ENCODE measurements around the gene PPEF1. TPM values are rescaled to one million over a fixed set of nuclear protein-coding genes. Genes with fewer than 3 reads are reported as not detected.

Gene PPEF1
- total and polyA plus RNA-seq, 9 of the 15 experiments (the other 6 are each of a cell fraction or from before 2014, with no cell fraction given): not detected

DNA sequence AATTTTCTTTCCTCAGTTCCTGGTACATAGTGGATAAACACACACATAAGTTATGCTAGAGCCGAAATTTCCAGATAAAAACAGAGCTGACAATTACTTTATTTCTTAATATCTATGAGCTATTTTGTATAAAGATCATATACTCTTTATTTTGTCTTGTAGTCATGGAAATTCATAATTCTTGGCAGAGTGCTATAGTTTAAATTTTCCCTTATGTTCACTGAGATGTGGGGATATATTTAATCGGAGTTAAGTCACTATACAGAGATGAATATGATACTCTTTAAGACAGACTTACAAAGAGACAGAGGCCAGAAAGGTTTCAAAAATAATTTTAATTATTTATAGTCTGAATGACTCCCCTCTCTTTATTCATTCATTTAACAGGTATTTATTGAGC is 89.7 kb downstream of the PPEF1 start:
- Histone ChIP-seq H3K27ac (ENCODE audit: extremely low read depth, low read depth, low read length) (no peak overlapping the region), H3K4me3 (no peak overlapping the region), H2AFZ (ENCODE audit: low read depth, low read length) (no peak overlapping the region), H3K36me3 (ENCODE audit: control insufficient read depth, insufficient read depth, low read length) (no peaks in the 10 kb centered on the region), H3K79me2 (ENCODE audit: control insufficient read depth, insufficient read depth, low read length) (no peaks in the 10 kb centered on the region), H3K4me2 (ENCODE audit: insufficient read depth, low read length) (no peak overlapping the region), H3K9me3 (replicated peaks; ENCODE audit: control insufficient read depth, insufficient read depth, low read depth, low read length) (no peaks in the 10 kb centered on the region), H3K9ac (ENCODE audit: insufficient read depth in 1 of 2, low read depth in 2 of 2, low read length in 2 of 2) (no peak overlapping the region), H3K27me3 (ENCODE audit: control insufficient read depth in 2 of 2, insufficient read depth in 2 of 2, low read length in 2 of 2) (peaks cover 0 to 10% of the 10 kb centered on the region in 2 experiments; a peak in 1 of 5 replicates), H3K9me1 (ENCODE audit: control insufficient read depth, insufficient read depth, low read length) (no peaks in the 10 kb centered on the region), H3K4me1 (replicated peaks in 1 of 2; ENCODE audit: control insufficient read depth in 2 of 2, insufficient read depth in 2 of 2, low read length in 2 of 2) (no peaks in the 10 kb centered on the region; a peak in 1 of 5 replicates), H4K20me1 (replicated peaks; ENCODE audit: control insufficient read depth, insufficient read depth, low read length) (no peaks in the 10 kb centered on the region)
- in situ Hi-C loops (cut with MboI): no loop called here
- no TSS peak for BruUV-seq (replicated peaks)
- intact Hi-C loops (cut with micrococcal nuclease): no loop called here
- FAIRE-seq (no peak), ATAC-seq (no peak), DNase-seq (ENCODE audit: extremely low read depth in 1 of 4, low spot score in 3 of 4) (no peak)
- CTCF ChIA-PET (ENCODE audit: low intra/inter-chr PET ratio): no interaction called here
- WGBS (ENCODE audit: insufficient coverage, low coverage, missing lambda C conversion rate): 0% methylated on average over 2 of the region's 2 CpGs
- POLR2A ChIA-PET: no interaction called here
- TF ChIP-seq RFX5 (IDR thresholded peaks at IDR 0.05; ENCODE audit: low read depth, low read length) (no peak), SAFB2 (IDR thresholded peaks at IDR 0.05; ENCODE audit: borderline replicate concordance, low read depth, low read length, severe bottlenecking) (no peak), ZNF23 (CRISPR knock-in tag; IDR thresholded peaks at IDR 0.05) (no peak), ZNF224 (CRISPR knock-in tag; IDR thresholded peaks at IDR 0.05) (no peak), YBX1 (IDR thresholded peaks at IDR 0.05) (no peak), CEBPG (CRISPR knock-in tag; IDR thresholded peaks at IDR 0.05) (no peak), CEBPG (tag; conservative IDR thresholded peaks at IDR 0.05 in 1 of 2, IDR thresholded peaks at IDR 0.05 in 1 of 2) (no peak), ARID1B (IDR thresholded peaks at IDR 0.05) (no peak), ZNF561 (CRISPR knock-in tag; conservative IDR thresholded peaks at IDR 0.05) (no peak), KHSRP (IDR thresholded peaks at IDR 0.05) (no peak), SREBF2 (CRISPR knock-in tag; IDR thresholded peaks at IDR 0.05) (no peak)
- TF ChIP-seq, protein P1, sequence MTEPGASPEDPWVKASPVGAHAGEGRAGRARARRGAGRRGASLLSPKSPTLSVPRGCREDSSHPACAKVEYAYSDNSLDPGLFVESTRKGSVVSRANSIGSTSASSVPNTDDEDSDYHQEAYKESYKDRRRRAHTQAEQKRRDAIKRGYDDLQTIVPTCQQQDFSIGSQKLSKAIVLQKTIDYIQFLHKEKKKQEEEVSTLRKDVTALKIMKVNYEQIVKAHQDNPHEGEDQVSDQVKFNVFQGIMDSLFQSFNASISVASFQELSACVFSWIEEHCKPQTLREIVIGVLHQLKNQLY (CRISPR knock-in tag; conservative IDR thresholded peaks at IDR 0.05): no peak
- TF ChIP-seq, protein P2, sequence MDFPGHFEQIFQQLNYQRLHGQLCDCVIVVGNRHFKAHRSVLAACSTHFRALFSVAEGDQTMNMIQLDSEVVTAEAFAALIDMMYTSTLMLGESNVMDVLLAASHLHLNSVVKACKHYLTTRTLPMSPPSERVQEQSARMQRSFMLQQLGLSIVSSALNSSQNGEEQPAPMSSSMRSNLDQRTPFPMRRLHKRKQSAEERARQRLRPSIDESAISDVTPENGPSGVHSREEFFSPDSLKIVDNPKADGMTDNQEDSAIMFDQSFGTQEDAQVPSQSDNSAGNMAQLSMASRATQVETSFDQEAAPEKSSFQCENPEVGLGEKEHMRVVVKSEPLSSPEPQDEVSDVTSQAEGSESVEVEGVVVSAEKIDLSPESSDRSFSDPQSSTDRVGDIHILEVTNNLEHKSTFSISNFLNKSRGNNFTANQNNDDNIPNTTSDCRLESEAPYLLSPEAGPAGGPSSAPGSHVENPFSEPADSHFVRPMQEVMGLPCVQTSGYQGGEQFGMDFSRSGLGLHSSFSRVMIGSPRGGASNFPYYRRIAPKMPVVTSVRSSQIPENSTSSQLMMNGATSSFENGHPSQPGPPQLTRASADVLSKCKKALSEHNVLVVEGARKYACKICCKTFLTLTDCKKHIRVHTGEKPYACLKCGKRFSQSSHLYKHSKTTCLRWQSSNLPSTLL (IDR thresholded peaks at IDR 0.05): no peak
- TF ChIP-seq, protein P3, sequence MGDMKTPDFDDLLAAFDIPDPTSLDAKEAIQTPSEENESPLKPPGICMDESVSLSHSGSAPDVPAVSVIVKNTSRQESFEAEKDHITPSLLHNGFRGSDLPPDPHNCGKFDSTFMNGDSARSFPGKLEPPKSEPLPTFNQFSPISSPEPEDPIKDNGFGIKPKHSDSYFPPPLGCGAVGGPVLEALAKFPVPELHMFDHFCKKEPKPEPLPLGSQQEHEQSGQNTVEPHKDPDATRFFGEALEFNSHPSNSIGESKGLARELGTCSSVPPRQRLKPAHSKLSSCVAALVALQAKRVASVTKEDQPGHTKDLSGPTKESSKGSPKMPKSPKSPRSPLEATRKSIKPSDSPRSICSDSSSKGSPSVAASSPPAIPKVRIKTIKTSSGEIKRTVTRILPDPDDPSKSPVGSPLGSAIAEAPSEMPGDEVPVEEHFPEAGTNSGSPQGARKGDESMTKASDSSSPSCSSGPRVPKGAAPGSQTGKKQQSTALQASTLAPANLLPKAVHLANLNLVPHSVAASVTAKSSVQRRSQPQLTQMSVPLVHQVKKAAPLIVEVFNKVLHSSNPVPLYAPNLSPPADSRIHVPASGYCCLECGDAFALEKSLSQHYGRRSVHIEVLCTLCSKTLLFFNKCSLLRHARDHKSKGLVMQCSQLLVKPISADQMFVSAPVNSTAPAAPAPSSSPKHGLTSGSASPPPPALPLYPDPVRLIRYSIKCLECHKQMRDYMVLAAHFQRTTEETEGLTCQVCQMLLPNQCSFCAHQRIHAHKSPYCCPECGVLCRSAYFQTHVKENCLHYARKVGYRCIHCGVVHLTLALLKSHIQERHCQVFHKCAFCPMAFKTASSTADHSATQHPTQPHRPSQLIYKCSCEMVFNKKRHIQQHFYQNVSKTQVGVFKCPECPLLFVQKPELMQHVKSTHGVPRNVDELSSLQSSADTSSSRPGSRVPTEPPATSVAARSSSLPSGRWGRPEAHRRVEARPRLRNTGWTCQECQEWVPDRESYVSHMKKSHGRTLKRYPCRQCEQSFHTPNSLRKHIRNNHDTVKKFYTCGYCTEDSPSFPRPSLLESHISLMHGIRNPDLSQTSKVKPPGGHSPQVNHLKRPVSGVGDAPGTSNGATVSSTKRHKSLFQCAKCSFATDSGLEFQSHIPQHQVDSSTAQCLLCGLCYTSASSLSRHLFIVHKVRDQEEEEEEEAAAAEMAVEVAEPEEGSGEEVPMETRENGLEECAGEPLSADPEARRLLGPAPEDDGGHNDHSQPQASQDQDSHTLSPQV (IDR thresholded peaks at IDR 0.05): no peak
- TF ChIP-seq, protein P4, sequence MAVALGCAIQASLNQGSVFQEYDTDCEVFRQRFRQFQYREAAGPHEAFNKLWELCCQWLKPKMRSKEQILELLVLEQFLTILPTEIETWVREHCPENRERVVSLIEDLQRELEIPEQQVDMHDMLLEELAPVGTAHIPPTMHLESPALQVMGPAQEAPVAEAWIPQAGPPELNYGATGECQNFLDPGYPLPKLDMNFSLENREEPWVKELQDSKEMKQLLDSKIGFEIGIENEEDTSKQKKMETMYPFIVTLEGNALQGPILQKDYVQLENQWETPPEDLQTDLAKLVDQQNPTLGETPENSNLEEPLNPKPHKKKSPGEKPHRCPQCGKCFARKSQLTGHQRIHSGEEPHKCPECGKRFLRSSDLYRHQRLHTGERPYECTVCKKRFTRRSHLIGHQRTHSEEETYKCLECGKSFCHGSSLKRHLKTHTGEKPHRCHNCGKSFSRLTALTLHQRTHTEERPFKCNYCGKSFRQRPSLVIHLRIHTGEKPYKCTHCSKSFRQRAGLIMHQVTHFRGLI (CRISPR knock-in tag; IDR thresholded peaks at IDR 0.05): no peak
